ENCODE data around the gene MANEA. TPM values are rescaled to one million over a fixed set of nuclear protein-coding genes. Genes with fewer than 3 reads are reported as not detected.

Gene MANEA
- total RNA-seq, 1 donor from 2014 or later = 16.3 TPM

- H2AFZ ChIP-seq (replicated peaks) = peak overlapping the region; percentile 42
- no peaks in the 10 kb centered on the region for H3K36me3 ChIP-seq
- Mint-ChIP-seq H3K27me3 (ENCODE audit: insufficient read depth, low read depth) (no peaks in the 10 kb centered on the region), H3K4me3 (no peak overlapping the region), H3K36me3 (no peaks in the 10 kb centered on the region), H3K9me3 (peaks cover 2% of the 10 kb centered on the region), H3K4me1 (peaks cover 37% of the 10 kb centered on the region), H3K27ac (no peak overlapping the region)
- no peaks in the 10 kb centered on the region for H4K20me1 ChIP-seq (ENCODE audit: low read depth)
- H3K9me3 ChIP-seq (ENCODE audit: low read depth) = no peaks in the 10 kb centered on the region
- H3K4me3 ChIP-seq = no peak overlapping the region
- no peak overlapping the region for H3K27ac ChIP-seq
- H3K4me1 ChIP-seq = no peaks in the 10 kb centered on the region
- H3K79me2 ChIP-seq (ENCODE audit: low read depth) = no peaks in the 10 kb centered on the region
- H3K27me3 ChIP-seq = no peaks in the 10 kb centered on the region
- no peak overlapping the region for H3K9ac ChIP-seq
- TF ChIP-seq EZH2phosphoT487 (IDR thresholded peaks at IDR 0.05) (no peak), CTCF (IDR thresholded peaks at IDR 0.05) (peak; percentile 37)
- DNase-seq (ENCODE audit: low spot score) = no peak
- no peak overlapping the region for H3K4me2 ChIP-seq
- no peaks in the 10 kb centered on the region for H3F3A ChIP-seq (ENCODE audit: low read depth)
Measured at GRCh38 chr6:95543798-95544197, 33.5 kb upstream of the MANEA start.

DNA sequence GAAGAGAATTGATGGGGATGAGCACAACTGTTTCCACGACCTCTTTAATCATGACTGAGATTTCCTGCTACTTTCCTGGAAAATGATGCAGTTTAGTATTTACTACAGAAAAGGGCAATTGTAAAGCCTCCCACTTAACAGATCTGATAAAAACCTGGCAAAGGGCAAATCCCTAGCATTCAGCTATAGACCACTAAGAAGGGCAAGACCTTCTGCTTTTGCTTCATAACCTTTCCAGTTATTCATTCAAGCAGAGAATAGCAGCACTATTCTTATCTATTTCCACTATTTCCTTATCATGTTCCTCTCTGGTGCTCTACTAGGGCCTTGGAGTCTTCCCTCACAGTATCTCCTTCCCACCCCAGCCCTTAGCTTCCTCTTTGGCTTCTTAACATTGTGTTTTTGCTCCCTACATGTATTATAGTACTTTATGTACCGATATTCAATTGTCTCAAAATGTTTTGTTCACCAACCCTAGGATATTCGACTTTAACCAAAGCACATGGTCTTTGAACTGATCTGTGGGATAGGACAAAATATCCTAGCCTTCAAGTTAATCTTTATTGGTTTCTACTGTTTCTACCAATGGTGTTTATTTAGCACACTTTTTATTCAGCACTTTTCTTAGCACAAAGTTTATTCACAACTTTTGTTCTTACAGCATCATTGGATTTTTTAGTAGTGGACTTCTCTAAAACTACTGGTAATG lies 32.7 kb upstream of the MANEA start:
- Histone ChIP-seq H3K4me3 (no peak overlapping the region), H3K27ac (no peak overlapping the region), H3K9ac (no peak overlapping the region), H3K4me1 (no peaks in the 10 kb centered on the region), H3F3A (ENCODE audit: low read depth) (no peaks in the 10 kb centered on the region), H3K36me3 (no peaks in the 10 kb centered on the region), H2AFZ (replicated peaks) (no peak overlapping the region), H3K27me3 (no peaks in the 10 kb centered on the region), H3K79me2 (ENCODE audit: low read depth) (no peaks in the 10 kb centered on the region), H3K9me3 (ENCODE audit: low read depth) (no peaks in the 10 kb centered on the region), H4K20me1 (ENCODE audit: low read depth) (no peaks in the 10 kb centered on the region), H3K4me2 (no peak overlapping the region)
- H3K36me3 Mint-ChIP-seq = no peaks in the 10 kb centered on the region
- H3K4me1 Mint-ChIP-seq = peaks cover 38% of the 10 kb centered on the region
- no peaks in the 10 kb centered on the region for H3K9me3 Mint-ChIP-seq
- no peak for TF ChIP-seq EZH2 (IDR thresholded peaks at IDR 0.05)
- no peak for TF ChIP-seq EZH2phosphoT487 (IDR thresholded peaks at IDR 0.05)
- TF ChIP-seq CTCF (IDR thresholded peaks at IDR 0.05) = no peak
- DNase-seq (ENCODE audit: low spot score) = no peak
- H3K4me3 Mint-ChIP-seq = no peak overlapping the region
- no peaks in the 10 kb centered on the region for H3K27me3 Mint-ChIP-seq (ENCODE audit: insufficient read depth, low read depth)
- H3K27ac Mint-ChIP-seq = peak overlapping the region; percentile 27

DNA sequence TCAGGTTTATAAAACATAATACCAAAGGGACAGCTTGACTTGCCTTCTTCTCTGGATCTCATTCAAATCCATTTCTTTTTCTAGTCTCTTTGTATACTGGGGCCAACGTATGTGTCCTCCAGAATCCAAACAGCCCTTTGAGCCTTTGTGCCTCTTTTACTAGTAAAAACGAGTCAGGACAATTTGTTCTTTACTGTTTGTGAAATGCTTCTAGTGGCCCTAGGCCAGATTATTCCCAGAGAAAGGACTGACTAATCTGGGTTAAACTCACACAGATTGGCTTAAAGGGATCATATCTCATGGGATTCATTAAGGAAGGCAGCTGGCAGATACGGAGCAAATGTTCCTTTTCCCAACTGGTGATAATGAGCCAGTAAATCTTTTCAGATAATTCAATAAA lies 32.1 kb upstream of the MANEA start:
- Histone ChIP-seq H3K9me3 (ENCODE audit: low read depth) (no peaks in the 10 kb centered on the region), H3K79me2 (ENCODE audit: low read depth) (no peaks in the 10 kb centered on the region), H4K20me1 (ENCODE audit: low read depth) (no peaks in the 10 kb centered on the region), H3K36me3 (no peaks in the 10 kb centered on the region), H3K4me1 (no peaks in the 10 kb centered on the region), H3K27ac (no peak overlapping the region), H2AFZ (replicated peaks) (no peak overlapping the region), H3K4me2 (no peak overlapping the region), H3K9ac (no peak overlapping the region), H3K4me3 (no peak overlapping the region), H3K27me3 (no peaks in the 10 kb centered on the region), H3F3A (ENCODE audit: low read depth) (no peaks in the 10 kb centered on the region)
- TF ChIP-seq CTCF (IDR thresholded peaks at IDR 0.05) (no peak), EZH2 (IDR thresholded peaks at IDR 0.05) (no peak), EZH2phosphoT487 (IDR thresholded peaks at IDR 0.05) (no peak)
- no peaks in the 10 kb centered on the region for H3K27me3 Mint-ChIP-seq (ENCODE audit: insufficient read depth, low read depth)
- no peaks in the 10 kb centered on the region for H3K9me3 Mint-ChIP-seq
- H3K27ac Mint-ChIP-seq = peak overlapping the region; percentile 27
- no peaks in the 10 kb centered on the region for H3K36me3 Mint-ChIP-seq
- peaks cover 38% of the 10 kb centered on the region for H3K4me1 Mint-ChIP-seq
- DNase-seq (ENCODE audit: low spot score) = no peak
- H3K4me3 Mint-ChIP-seq = no peak overlapping the region

Data from neural progenitor cell (in vitro differentiated cells).